SH-SY5Y (cell line): ENCODE data around the gene LPGAT1.

Source experiments
- GATA2 ChIP-seq: IDR thresholded peaks from 2 replicates; pipeline ENCODE4 v1.6.1; 2011; ENCODE audit warnings: mild to moderate bottlenecking, low read depth, low read length
- GATA3 ChIP-seq: IDR thresholded peaks from 2 replicates; pipeline ENCODE4 v1.6.1; 2011; ENCODE audit warnings: low read depth, mild to moderate bottlenecking, low read length, moderate library complexity

DNA sequence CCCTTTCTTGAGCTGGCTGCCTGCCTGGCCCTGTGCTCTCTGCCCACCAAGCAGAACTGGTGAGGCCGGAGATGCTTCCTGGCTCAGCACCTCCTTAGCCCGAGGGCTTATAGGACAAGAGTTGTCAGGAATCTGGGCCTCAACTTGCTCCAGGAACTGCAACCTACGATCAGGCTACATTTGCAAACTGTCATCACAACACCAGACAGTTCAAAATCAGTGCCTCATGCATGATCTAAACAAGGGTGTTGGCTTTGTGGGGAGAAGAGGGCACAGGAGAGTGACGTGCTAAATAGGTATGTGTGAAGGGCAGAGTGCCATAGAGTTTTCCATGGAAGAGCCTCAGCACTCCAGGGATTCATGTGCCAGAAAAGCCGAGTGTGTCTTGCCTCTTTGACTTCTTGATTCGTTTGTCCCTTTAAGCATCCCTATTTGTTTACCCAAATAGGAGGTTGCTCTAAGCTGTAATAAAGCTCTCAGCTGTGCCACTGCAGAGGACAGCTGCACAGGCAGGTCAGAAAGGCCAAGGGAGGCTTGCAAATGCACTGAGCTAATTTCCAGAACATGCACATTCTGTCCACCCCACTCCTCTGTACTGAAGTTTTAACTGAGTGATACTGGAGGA, 125.0 kb downstream of the LPGAT1 start:
- TF ChIP-seq GATA2 (no peak), GATA3 (no peak)
